GM18502 (cell line): ENCODE data around the gene ADGRG2.
A peak's percentile ranks its signal among the peaks of the same experiment; 100 is the strongest.
"Not testable (repeated sequence)": the region's sequence is repeated elsewhere in the genome, so short reads cannot be mapped to it uniquely, and the experiment has no call there.

Experiments used
- ATAC-seq: cut with Tn5 transposase; IDR thresholded peaks from one replicate; pipeline ENCODE4 v1.9.1; 2021; ENCODE audit warnings: mild to moderate bottlenecking; ENCODE audit not compliant: unreplicated experiment, poor library complexity

The ADGRG2 gene

GRCh38 chrX:19016614-19017013 is 105.7 kb downstream of the ADGRG2 start:
- not testable (repeated sequence) for ATAC-seq

- ATAC-seq, result no peak
Measured at GRCh38 chrX:19007868-19008267, 114.4 kb downstream of the ADGRG2 start.

GRCh38 chrX:19007011-19007410 is 115.3 kb downstream of the ADGRG2 start:
- ATAC-seq, result no peak

- no peak for ATAC-seq
Measured at GRCh38 chrX:19005909-19006308, 116.4 kb downstream of the ADGRG2 start.

- no peak for ATAC-seq
Measured at GRCh38 chrX:19003756-19004155, 118.5 kb downstream of the ADGRG2 start.

GRCh38 chrX:18998653-18999052 is 123.6 kb downstream of the ADGRG2 start:
- no peak for ATAC-seq

- no peak for ATAC-seq
Measured at GRCh38 chrX:18997916-18998315, 124.4 kb downstream of the ADGRG2 start.

- ATAC-seq, result no peak
Measured at GRCh38 chrX:18996536-18996935, 125.7 kb downstream of the ADGRG2 start.

- no peak for ATAC-seq
Measured at GRCh38 chrX:18995221-18995620, 127.0 kb downstream of the ADGRG2 start.

GRCh38 chrX:18994713-18995112 is 127.6 kb downstream of the ADGRG2 start:
- no peak for ATAC-seq

GRCh38 chrX:18992829-18993228 is 129.4 kb downstream of the ADGRG2 start:
- ATAC-seq, result no peak

GRCh38 chrX:18985186-18985435 is 137.2 kb downstream of the ADGRG2 start:
- ATAC-seq, result peak; percentile 1

- ATAC-seq, result peak; percentile 83
Measured at GRCh38 chrX:18984381-18985185, 137.7 kb downstream of the ADGRG2 start.

- ATAC-seq, result peak; percentile 55
Measured at GRCh38 chrX:18983666-18984380, 138.4 kb downstream of the ADGRG2 start, which contains the start of gene PHKA2. Gene PHKA2, minus strand, starts transcription at chrX:18984114. Its CDS starts 182 bp downstream, at chrX:18983932.

- ATAC-seq, result no peak
Measured at GRCh38 chrX:18981124-18981807, 141.0 kb downstream of the ADGRG2 start.

GRCh38 chrX:18980262-18980661 is 142.0 kb downstream of the ADGRG2 start:
- ATAC-seq, result not testable (repeated sequence)

GRCh38 chrX:18974993-18975392 is 147.3 kb downstream of the ADGRG2 start:
- ATAC-seq, result no peak

GRCh38 chrX:18973527-18974192 is 148.6 kb downstream of the ADGRG2 start:
- no peak for ATAC-seq

GRCh38 chrX:18971506-18971905 is 150.8 kb downstream of the ADGRG2 start:
- no peak for ATAC-seq

GRCh38 chrX:18970465-18970864 is 151.8 kb downstream of the ADGRG2 start:
- ATAC-seq, result no peak

GRCh38 chrX:18966624-18967023 is 155.6 kb downstream of the ADGRG2 start:
- no peak for ATAC-seq
